Measurements from ENCODE around the gene ECI1.

Gene ECI1

GRCh38 chr16:2195322-2196161 is 55.8 kb downstream of the ECI1 start:
- no peak for DNase-seq (ENCODE audit: low spot score)

GRCh38 chr16:2194852-2195321 is 56.5 kb downstream of the ECI1 start:
- no peak for DNase-seq (ENCODE audit: low spot score)

- DNase-seq (ENCODE audit: low spot score) = no peak
Measured at GRCh38 chr16:2194166-2194834, 57.1 kb downstream of the ECI1 start.

GRCh38 chr16:2191446-2191706 is 60.0 kb downstream of the ECI1 start:
- DNase-seq (ENCODE audit: low spot score) = no peak

GRCh38 chr16:2190659-2191445 is 60.5 kb downstream of the ECI1 start:
- DNase-seq (ENCODE audit: low spot score) = peak; percentile 41

GRCh38 chr16:2190002-2190658 is 61.3 kb downstream of the ECI1 start:
- no peak for DNase-seq (ENCODE audit: low spot score)
